RPMI8226 (cell line): Measurements from ENCODE around the gene MICALL1.
A peak's percentile ranks its signal among the peaks of the same experiment; 100 is the strongest.

Experiments used
- DNase-seq: peaks from one replicate; pipeline ENCODE4 v3.0.0-alpha.2; 2015

Gene MICALL1

DNA sequence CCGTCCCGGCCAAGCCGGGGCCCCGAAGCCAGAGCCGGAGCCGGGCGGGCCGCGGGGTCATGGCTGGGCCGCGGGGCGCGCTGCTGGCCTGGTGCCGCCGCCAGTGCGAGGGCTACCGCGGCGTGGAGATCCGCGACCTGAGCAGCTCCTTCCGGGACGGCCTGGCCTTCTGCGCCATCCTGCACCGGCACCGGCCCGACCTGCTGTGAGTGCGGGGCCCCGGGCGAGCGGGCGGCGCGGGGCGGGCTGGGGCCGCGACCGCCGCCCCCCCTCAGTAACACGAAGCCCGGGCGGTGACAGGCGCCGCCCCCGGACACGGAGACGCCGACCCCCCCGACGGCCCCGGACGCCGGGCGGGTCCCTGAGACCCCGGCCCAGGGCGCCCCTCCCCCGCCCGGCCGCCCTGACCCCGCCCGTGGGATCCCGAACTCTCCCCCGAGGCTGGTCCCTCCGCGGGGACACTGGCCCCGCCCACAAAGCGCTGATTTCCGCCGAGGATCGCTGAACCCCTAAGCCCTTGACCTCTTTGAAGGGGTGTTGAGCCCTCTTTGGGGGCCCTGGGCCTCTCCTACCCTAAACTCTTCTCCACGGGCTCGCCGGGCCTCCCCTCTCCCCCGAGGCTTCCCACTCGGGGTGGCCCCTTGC is 389 bp downstream of the MICALL1 start:
- peak; percentile 50 for DNase-seq

- DNase-seq = no peak
Measured at GRCh38 chr22:37907036-37907954, 1.2 kb downstream of the MICALL1 start.

DNA sequence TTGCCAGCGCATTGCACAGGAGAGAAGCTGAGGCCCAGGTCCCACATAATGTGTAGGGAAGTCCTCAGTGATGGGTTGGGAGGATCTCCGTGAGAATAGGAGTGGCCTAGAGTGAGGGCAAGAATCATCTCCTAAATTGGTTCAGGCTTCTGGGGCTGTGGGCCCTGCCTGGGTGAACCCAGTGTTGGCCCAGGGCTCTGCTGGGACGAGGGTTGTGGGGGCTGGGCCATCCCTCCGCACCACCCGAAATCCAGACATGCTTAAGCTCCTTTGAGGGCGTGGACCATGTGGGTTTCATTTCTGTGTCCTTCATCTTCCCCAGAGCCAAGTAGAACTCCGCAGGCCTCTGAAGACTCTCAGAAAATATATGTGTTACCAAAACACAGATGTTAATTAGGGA is 3.7 kb downstream of the MICALL1 start:
- DNase-seq = no peak

DNA sequence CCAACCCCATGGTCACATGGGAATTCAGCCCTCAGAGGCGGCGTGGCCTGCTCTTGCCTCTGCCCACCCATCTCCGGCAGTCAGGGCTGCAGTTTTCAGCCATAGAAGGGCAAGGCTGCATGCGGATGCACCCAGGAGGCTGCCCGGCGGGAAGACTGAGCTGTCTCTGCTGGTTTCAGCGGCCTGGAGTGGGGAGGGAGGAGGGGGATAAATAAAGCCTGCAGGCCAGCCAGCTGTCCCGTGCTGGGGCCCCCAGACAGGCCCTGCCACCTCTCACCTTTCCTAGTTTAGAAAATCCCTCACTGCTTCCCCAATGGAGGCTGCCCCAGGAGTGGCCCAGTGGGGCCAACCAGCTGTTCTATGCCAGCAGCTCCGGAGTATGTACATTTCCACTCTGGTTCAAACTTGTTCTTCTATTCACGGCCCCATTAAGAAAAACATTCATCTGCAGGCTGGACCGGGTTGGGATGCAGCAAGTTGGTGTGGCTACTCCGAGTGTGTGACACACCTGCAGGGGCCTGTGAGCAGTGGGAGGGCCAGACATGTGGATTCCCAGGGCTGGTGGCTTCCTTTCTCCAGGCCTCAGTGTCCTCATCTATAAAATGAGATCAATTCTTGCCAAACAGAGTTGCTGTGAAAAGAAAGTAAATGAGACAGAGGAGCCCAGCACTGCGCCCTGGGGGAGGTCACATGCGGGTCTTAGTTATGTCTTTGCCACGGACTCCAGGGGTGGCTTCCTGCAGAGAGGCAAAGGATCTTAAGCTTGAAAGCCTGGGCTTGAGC is 5.0 kb downstream of the MICALL1 start:
- no peak for DNase-seq

DNA sequence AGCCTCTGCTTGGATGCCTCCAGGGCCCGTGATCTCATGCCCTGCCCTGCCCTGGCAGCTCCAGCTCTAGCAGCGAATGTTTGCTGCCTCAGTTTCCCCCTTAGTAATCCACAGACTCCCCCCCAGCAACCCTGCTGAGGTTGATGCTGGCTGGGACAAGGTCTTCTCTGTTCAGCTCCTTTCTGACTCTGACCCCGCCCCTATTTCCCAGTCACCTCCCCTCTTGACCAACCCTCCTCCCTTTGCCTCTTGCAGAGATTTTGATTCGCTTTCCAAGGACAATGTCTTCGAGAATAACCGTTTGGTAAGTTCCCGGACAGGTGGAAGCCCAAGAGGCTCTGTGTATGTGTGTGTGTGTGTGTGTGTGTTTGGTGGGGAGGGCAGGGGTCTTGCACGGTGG is 5.6 kb downstream of the MICALL1 start:
- DNase-seq = no peak

- no peak for DNase-seq
Measured at GRCh38 chr22:37912171-37912570, 6.1 kb downstream of the MICALL1 start.

- DNase-seq = no peak
Measured at GRCh38 chr22:37913233-37913721, 7.2 kb downstream of the MICALL1 start.

DNA sequence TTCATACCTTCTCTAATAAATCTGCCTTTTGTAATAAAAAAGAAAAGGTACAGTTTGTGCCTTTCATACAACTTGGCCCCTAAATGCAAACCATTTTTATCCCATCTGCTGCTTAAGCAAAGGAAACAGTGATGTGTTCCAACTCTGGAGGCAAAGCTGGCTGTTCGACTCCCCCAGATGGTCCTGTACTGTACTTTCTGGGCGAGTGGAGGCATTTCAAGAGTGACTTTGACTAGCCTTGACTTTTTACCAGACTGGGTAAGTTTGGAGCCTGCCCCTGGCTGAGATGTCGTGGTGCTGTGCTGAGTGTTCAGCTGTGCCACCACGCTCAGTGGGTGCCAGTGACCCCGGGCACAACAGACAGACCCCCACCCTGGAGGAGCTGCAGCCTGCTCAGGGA is 10.2 kb downstream of the MICALL1 start:
- DNase-seq = no peak

DNA sequence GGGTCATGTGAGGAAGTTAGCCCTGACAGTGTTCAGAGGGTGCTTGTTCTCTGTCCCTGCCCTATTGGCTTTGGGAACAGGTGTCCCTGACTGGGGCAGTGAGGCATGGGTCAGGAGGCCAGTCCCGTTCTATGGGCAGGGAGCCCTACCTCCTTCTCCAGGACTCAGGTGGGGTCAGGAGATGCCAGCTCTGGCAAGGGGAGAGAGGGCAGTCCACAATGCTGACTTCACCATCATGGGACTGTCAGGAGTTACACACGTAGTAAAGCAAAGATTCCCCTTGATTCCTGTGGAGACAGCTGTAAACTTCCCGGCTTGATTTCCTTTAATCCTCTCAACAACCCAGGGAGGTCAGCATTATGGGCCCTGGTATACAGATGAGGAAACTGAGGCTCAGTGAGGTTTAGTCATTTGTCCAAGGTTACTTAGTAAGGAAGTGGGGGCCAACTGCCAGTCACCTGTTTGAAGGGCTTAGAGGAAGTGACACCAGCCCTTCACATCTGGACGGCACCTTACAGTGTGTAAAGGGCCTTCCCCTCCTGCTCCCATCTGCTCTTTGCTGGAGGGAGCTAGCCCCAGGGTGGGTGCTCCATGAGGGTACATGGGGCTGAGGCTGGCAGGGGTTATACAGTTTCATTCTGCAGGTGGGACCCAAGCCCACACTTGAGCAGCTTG is 11.9 kb downstream of the MICALL1 start:
- DNase-seq = no peak

GRCh38 chr22:37918580-37919270 is 12.6 kb downstream of the MICALL1 start:
- no peak for DNase-seq

DNA sequence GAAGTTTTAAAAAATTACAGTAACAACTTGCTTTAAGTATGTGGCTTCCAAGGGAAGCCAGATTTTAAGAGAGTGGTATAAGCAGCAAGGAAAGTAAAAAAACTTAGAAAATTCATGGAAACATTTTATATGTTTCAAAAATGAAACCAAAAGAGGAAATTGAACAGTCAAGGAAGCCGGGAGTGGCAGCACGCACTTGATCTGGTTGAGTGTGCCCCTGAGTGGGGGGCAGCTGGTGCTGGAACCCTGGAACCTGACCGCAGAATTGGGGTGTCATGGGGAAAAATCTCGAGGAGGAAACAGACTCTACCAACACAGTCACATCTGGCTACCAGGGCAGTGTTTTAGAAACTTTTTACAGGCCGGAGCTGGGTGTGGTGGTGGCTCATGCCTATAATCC is 14.0 kb downstream of the MICALL1 start:
- no peak for DNase-seq

DNA sequence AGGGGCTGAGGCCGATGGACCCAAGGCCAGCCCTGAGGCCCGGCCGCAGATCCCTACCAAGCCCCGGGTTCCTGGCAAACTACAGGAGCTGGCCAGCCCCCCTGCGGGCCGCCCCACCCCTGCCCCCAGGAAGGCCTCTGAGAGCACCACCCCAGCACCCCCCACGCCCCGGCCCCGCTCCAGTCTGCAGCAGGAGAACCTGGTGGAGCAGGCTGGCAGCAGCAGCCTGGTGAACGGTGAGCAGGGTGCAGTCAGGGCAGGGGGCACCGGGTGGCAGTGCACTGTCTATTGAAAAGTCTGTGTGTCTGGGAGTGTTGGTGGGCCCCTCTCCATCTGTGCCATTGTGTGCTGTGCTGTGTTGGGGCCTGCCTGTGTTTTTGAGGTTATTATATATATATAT is 16.1 kb downstream of the MICALL1 start:
- no peak for DNase-seq

DNA sequence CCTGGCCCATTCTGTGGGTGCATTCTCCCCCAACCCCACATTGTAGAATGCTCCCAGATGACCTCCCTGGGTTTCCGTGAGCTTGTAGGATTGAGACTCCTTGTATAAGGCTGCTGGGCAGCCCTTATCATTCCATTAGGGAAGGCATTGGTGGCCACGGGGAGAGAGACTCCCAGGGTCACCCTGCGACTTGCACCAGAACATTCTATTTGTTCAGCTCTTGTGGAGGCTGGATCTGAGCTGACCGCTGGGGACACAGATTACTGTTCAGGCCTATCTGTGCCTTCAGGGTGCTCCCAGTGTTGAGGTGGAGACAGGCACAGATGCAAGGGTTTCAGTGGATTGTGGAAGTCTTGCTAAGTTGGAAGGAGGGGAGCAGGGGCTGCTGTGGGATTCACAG is 17.8 kb downstream of the MICALL1 start:
- DNase-seq = no peak

DNA sequence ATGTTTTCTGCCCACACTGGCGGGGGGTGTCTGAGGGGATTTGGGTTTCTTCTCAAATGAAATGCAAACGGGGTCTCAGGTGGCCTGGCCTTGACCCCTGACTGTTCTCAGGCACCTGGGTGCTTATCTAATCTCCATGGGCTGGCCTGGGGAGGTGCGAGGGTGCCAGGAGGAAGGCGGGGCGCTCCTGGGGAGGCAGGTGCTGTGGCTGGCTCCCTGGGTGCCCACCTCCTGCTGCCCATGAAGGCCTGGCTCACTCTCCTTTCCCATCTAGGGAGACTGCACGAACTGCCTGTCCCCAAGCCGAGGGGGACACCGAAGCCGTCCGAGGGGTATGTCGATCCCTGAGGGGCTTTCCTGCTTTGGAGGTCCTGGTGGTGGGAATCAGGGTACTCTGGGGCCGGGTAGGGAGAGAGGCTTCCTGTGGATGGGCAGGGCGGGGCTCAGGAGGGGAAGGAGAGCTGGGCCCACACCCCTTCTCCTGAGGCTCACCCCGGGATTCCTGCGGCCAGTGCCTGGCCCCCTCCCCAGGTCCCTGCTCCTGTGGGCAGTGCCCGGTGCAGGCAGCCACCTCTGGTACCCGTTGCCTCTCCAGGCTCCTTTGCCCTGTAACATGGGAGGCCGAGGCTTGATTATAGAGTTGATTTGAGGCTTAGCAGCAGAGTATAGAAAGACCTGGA is 18.4 kb downstream of the MICALL1 start:
- DNase-seq = no peak

GRCh38 chr22:37925330-37925729 is 19.2 kb downstream of the MICALL1 start:
- no peak for DNase-seq

GRCh38 chr22:37925767-37926166 is 19.7 kb downstream of the MICALL1 start:
- DNase-seq = no peak

DNA sequence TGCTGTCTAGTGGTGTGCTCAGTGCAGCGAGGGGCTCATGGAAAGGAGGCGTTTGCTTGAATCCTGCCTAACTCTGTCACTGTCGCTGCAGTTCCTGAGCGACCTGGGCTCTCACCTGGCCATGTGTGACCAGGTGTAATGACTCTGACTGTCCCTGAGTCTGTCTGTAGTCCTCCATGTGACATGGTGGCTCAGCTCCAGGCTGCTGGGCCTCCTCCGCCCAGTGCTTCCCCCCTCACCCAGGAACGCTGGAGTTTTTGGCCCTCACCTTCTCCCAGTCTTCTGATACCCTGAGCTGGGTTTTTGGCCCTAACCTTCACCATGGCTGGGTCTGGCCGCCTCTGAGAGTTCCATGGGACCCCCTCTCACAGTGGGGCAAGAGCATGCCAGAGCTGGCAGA is 20.3 kb downstream of the MICALL1 start:
- no peak for DNase-seq

DNA sequence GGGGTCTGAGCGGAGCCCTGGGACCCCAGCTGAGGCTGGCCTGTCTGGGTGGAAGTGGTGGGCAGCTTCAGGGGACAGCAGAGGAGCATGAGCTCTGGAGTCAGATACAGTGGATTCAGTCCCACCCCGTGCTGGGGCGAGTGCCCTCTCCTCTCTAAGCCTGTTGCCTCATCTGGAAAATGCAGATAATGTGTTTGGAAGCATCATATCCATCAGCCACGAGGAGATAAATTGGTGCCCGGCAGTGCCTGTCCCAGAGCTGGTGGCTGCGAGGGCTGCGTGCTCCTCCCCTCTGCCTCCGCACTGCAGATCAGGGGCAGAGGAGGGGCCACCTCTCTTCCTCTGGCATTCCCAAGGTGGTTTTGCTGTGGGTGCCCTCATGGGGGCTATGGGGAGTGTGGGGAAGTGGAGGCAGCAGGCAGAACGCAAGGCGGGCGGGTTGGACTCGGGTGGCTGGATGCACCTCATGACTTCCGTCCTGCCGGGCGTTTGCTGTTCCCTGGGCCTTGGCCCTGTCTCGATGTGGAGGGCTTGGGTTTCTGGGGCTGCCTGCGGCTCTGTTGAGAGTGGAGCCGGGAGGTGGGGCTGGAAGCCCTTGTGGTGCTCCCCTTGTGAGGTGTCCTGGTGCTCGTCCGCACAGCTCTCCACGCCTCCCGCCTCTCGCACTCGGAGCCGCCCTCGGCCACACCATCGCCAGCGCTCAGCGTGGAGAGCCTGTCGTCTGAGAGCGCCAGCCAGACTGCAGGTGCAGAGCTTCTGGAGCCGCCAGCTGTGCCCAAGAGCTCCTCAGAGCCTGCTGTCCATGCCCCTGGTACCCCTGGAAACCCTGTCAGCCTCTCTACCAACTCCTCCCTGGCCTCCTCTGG is 20.9 kb downstream of the MICALL1 start:
- DNase-seq = no peak

- DNase-seq = no peak
Measured at GRCh38 chr22:37927637-37927936, 21.5 kb downstream of the MICALL1 start.

DNA sequence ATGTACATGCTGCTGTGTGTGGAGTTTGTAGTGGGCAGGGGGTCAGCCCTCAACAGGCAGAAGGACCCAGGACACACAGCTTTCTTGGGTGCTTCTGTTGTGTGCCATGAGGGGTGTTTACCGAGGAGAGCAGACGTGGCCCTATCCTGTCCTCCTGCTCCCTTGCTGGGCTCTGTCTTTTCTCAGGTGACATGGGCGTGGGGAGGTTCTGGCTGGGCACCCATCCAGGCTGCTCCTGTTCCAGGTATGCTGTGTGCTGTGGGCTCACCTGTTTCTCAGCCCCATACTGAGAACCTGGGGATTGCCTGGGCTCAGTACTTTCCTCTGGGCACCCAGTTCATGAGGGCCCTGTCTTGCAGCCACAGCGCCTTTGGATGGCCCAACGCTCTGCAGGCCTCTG is 23.3 kb downstream of the MICALL1 start:
- DNase-seq = no peak
